D721Med (cell line): ENCODE data around the gene MDP1.
A peak's percentile ranks its signal among the peaks of the same experiment; 100 is the strongest.
"Not testable (repeated sequence)": the region's sequence is repeated elsewhere in the genome, so short reads cannot be mapped to it uniquely, and the experiment has no call there.

ENCODE experiments used
- DNase-seq: peaks from one replicate; pipeline ENCODE4 v3.0.0; 2011; ENCODE audit warnings: low spot score; ENCODE audit not compliant: insufficient read length
- FAIRE-seq: peaks from 2 replicates; lab custom pipeline; 2011; peaks lifted over from hg19 to GRCh38; lab: Jason Lieb, UNC
- CTCF ChIP-seq: IDR thresholded peaks from 2 replicates; pipeline ENCODE4 v1.5.1; 2012; ENCODE audit warnings: mild to moderate bottlenecking, control low read depth; ENCODE audit not compliant: insufficient read depth; ENCODE audit errors: missing control alignments

Gene MDP1

GRCh38 chr14:24250354-24250753 is 34.5 kb upstream of the MDP1 start:
- FAIRE-seq (no peak), DNase-seq (no peak)
- no peak for TF ChIP-seq CTCF

- no peak for TF ChIP-seq CTCF
These were observed 33.6 kb upstream of the MDP1 start for GRCh38 chr14:24249230-24250021.

GRCh38 chr14:24247422-24247821 is 31.6 kb upstream of the MDP1 start:
- DNase-seq (no peak), FAIRE-seq (no peak)
- TF ChIP-seq CTCF: no peak

More at GRCh38 chr14:24249230-24250021, 33.6 kb upstream of the MDP1 start:
- no peak for DNase-seq
- FAIRE-seq: no peak

GRCh38 chr14:24246765-24247212 is 30.9 kb upstream of the MDP1 start:
- FAIRE-seq (no peak), DNase-seq (no peak)
- TF ChIP-seq CTCF: no peak

- FAIRE-seq, DNase-seq: not testable (repeated sequence)
These were observed 29.5 kb upstream of the MDP1 start for GRCh38 chr14:24245350-24245749.

GRCh38 chr14:24243336-24243836 is 27.5 kb upstream of the MDP1 start:
- no peak for TF ChIP-seq CTCF
- no peak for DNase-seq
- FAIRE-seq: no peak

- peak; percentile 17 for TF ChIP-seq CTCF
- DNase-seq (peak; percentile 96), FAIRE-seq (no peak)
These were observed 26.1 kb upstream of the MDP1 start for GRCh38 chr14:24241829-24242443.
